PFSK-1 (cell line): ENCODE measurements around the gene QSOX1.

Experiments used
- POLR2AphosphoS5 ChIP-seq: IDR thresholded peaks from 2 replicates; pipeline ENCODE4 v1.6.1; 2012; ENCODE audit warnings: low read depth, mild to moderate bottlenecking, control low read depth, low read length, moderate library complexity
- REST ChIP-seq, 2 experiments: IDR thresholded peaks; 2 replicates each; pipeline versions ENCODE4 v1.6.1 to v1.8.0; 2011 to 2012; ENCODE audit warnings: low read depth in 2 of 2, low read length in 2 of 2, control low read depth in 1 of 2, inconsistent platforms in 1 of 2, mild to moderate bottlenecking in 1 of 2, moderate library complexity in 1 of 2; ENCODE audit not compliant: insufficient read depth in 1 of 2

GRCh38 chr1:180235502-180236239 lies 81.0 kb downstream of the QSOX1 start:
- no peak for TF ChIP-seq POLR2AphosphoS5
- TF ChIP-seq REST (IDR thresholded peaks at IDR 0.05; ENCODE audit: insufficient read depth in 1 of 2, low read depth in 2 of 2, low read length in 2 of 2) = no peak
